HCT116 (cell line): ENCODE results near the gene CAPZA3. TPM values are rescaled to one million over a fixed set of nuclear protein-coding genes. Genes with fewer than 3 reads are reported as not detected.

Experiments
- ATAC-seq: fragments of 200-7000 bp; cut with Tn5 transposase; 2 replicates; pipeline ENCODE4 v1.9.1; 2020; ENCODE audit warnings: mild to moderate bottlenecking, moderate library complexity
- BruUV-seq: library from RNA; stranded (reverse); fragments of 400-500 nt; replicated peaks from 2 replicates; lab custom pipeline; 2021; lab: Mats Ljungman, UMichigan
- CTCF ChIA-PET: fragments of 300-600 bp; sonication (Branson Sonifier 250); formaldehyde crosslinking; loops from one replicate; lab custom pipeline; 2021; ENCODE audit warnings: antibody characterized with exemption; lab: Charles Lee
- POLR2A ChIA-PET: fragments of 300-600, 350-600 bp; sonication (Branson Sonifier 250); formaldehyde crosslinking; loops from one replicate; lab custom pipeline; 2021; ENCODE audit warnings: antibody characterized with exemption; lab: Charles Lee
- RAD21 ChIA-PET, 2 experiments: fragments of 300-600 bp; sonication (Branson Sonifier 250); formaldehyde crosslinking; loops; one replicate each; lab custom pipeline; 2023; ENCODE audit warnings: low total read pairs in 2 of 2; ENCODE audit not compliant: uncharacterized antibody in 2 of 2, unreplicated experiment in 2 of 2, low non-redundant PET in 1 of 2; lab: Charles Lee
- DNase-seq: peaks from one replicate; pipeline ENCODE4 v3.0.0-alpha.2; 2010; ENCODE audit warnings: low read depth, low spot score
- H2AFZ ChIP-seq: fragments of 200-600 bp; shearing (Covaris generic), sonication (generic); 2 replicates; pipeline ENCODE4 v1.6.1; 2017; ENCODE audit warnings: low read depth, mixed run types, mixed read lengths, antibody characterized with exemption, low read length; ENCODE audit not compliant: poor library complexity, severe bottlenecking
- H3K27ac ChIP-seq: 2 replicates; pipeline ENCODE4 v1.5.1; 2012; ENCODE audit warnings: low read depth, low read length
- H3K27me3 ChIP-seq: fragments of 200-600 bp; sonication (generic); 2 replicates; pipeline ENCODE4 v1.6.1; 2016; ENCODE audit warnings: mixed run types, low read length, mixed read lengths; ENCODE audit not compliant: insufficient read depth
- H3K36me3 ChIP-seq, 2 experiments: fragments of 200-500 bp in 1 of 2; fragments of 200-600 bp in 1 of 2; sonication (Bioruptor generic) in 1 of 2; sonication (generic) in 1 of 2; 2 replicates each; pipeline versions ENCODE4 v1.5.1 to v1.6.1; 2014 to 2016; ENCODE audit warnings: low read length in 2 of 2, inconsistent platforms in 1 of 2, mixed read lengths in 1 of 2, mixed run types in 1 of 2; ENCODE audit not compliant: insufficient read depth in 2 of 2, control insufficient read depth in 1 of 2
- H3K4me1 ChIP-seq, 2 experiments: fragments of 200-600 bp in 1 of 2; sonication (generic) in 1 of 2; 2 replicates each; pipeline versions ENCODE4 v1.5.1 to v1.6.1; 2012 to 2017; ENCODE audit warnings: low read length in 2 of 2, inconsistent platforms in 1 of 2, mild to moderate bottlenecking in 1 of 2, mixed read lengths in 1 of 2, mixed run types in 1 of 2, moderate library complexity in 1 of 2; ENCODE audit not compliant: insufficient read depth in 2 of 2, control insufficient read depth in 1 of 2
- H3K4me2 ChIP-seq: fragments of 200-600 bp; sonication (generic); 2 replicates; pipeline ENCODE4 v1.6.1; 2017; ENCODE audit warnings: mixed run types, low read length, mixed read lengths
- H3K4me3 ChIP-seq, 2 experiments: fragments of 200-600 bp in 1 of 2; sonication (generic) in 1 of 2; replicated peaks in 1 of 2; 2 replicates each; pipeline ENCODE4 v1.5.1; 2011 to 2016; ENCODE audit warnings: low read length in 2 of 2, control low read depth in 1 of 2, low read depth in 1 of 2, mild to moderate bottlenecking in 1 of 2, mixed read lengths in 1 of 2, mixed run types in 1 of 2
- H3K79me2 ChIP-seq: fragments of 200-600 bp; sonication (generic); 2 replicates; pipeline ENCODE4 v1.6.1; 2017; ENCODE audit warnings: mild to moderate bottlenecking, mixed run types, low read length, moderate library complexity, mixed read lengths; ENCODE audit not compliant: insufficient read depth
- H3K9ac ChIP-seq: fragments of 200-600 bp; sonication (generic); 2 replicates; pipeline ENCODE4 v1.6.1; 2016; ENCODE audit warnings: low read length, mixed read lengths
- H3K9me2 ChIP-seq: fragments of 200-600 bp; sonication (generic), shearing (Covaris generic); 2 replicates; pipeline ENCODE4 v1.6.1; 2017; ENCODE audit warnings: mixed run types, mild to moderate bottlenecking, moderate library complexity; ENCODE audit not compliant: insufficient read depth
- H3K9me3 ChIP-seq, 2 experiments: fragments of 200-500 bp in 1 of 2; fragments of 200-600 bp in 1 of 2; sonication (Bioruptor generic) in 1 of 2; sonication (generic) in 1 of 2; 2 replicates each; pipeline ENCODE4 v1.6.1; 2014 to 2017; ENCODE audit warnings: low read length in 2 of 2, mixed read lengths in 2 of 2, inconsistent platforms in 1 of 2, low read depth in 1 of 2, mild to moderate bottlenecking in 1 of 2, mixed run types in 1 of 2, moderate library complexity in 1 of 2; ENCODE audit not compliant: control insufficient read depth in 1 of 2, insufficient read depth in 1 of 2
- H4K20me1 ChIP-seq: fragments of 200-600 bp; sonication (generic), shearing (Covaris generic); 2 replicates; pipeline ENCODE4 v1.6.1; 2017; ENCODE audit warnings: mixed run types, mild to moderate bottlenecking, moderate library complexity; ENCODE audit not compliant: insufficient read depth
- CBX3 ChIP-seq: IDR thresholded peaks from 2 replicates; pipeline ENCODE4 v1.6.1; 2012; ENCODE audit warnings: low read depth
- POLR2A ChIP-seq: IDR thresholded peaks from 2 replicates; pipeline ENCODE4 v1.7.0; 2011; ENCODE audit warnings: borderline replicate concordance; ENCODE audit not compliant: insufficient read depth, insufficient read length; ENCODE audit errors: extremely low read depth
- POLR2AphosphoS5 ChIP-seq: IDR thresholded peaks from 2 replicates; pipeline ENCODE4 v1.6.1; 2011; ENCODE audit warnings: mild to moderate bottlenecking, low read depth, low read length, moderate library complexity
- SP1 ChIP-seq: IDR thresholded peaks from 2 replicates; pipeline ENCODE4 v1.6.1; 2012; ENCODE audit warnings: low read depth
- TCF7L2 ChIP-seq: IDR thresholded peaks from 2 replicates; pipeline ENCODE4 v1.7.0; 2011; ENCODE audit warnings: borderline replicate concordance, inconsistent platforms; ENCODE audit not compliant: insufficient read depth, insufficient read length; ENCODE audit errors: extremely low read depth
- YY1 ChIP-seq: IDR thresholded peaks from 2 replicates; pipeline ENCODE4 v1.6.1; 2011; ENCODE audit warnings: low read length, low read depth, moderate library complexity, mild to moderate bottlenecking; ENCODE audit not compliant: insufficient replicate concordance; ENCODE audit errors: extremely low read depth
- ZNF274 ChIP-seq: fragments of 200-500 bp; sonication (Bioruptor generic); IDR thresholded peaks from 2 replicates; pipeline ENCODE4 v1.6.1; 2014; ENCODE audit warnings: mild to moderate bottlenecking, low read depth, low read length, inconsistent platforms
- intact Hi-C: fragments of 100-400 bp; cut with micrococcal nuclease; formaldehyde crosslinking; loops from 2 replicates; pipeline ENCODE4 v1.10.0; 2022
- total RNA-seq: library from RNA; stranded (reverse); gene quantifications from one replicate; pipeline ENCODE4 v1.2.1, GENCODE V29; 2021; ENCODE audit not compliant: unreplicated experiment
- TF ChIP-seq, protein P1 (sequence below), 3 experiments: fragments of 200-600 bp in 1 of 3; sonication (generic) in 1 of 3; IDR thresholded peaks in 2 of 3; conservative IDR thresholded peaks in 1 of 3; 2 replicates each; pipeline ENCODE4 v1.5.1; 2012 to 2017; ENCODE audit warnings: low read depth in 2 of 3, low read length in 2 of 3, antibody characterized with exemption in 1 of 3, borderline replicate concordance in 1 of 3, control low read depth in 1 of 3, mild to moderate bottlenecking in 1 of 3, mixed read lengths in 1 of 3, mixed run types in 1 of 3, moderate library complexity in 1 of 3; ENCODE audit not compliant: insufficient read depth in 1 of 3
- TF ChIP-seq, protein P2 (sequence below): IDR thresholded peaks from 2 replicates; pipeline ENCODE4 v1.6.1; 2011; ENCODE audit warnings: mild to moderate bottlenecking, low read length, moderate library complexity; ENCODE audit not compliant: insufficient replicate concordance; ENCODE audit errors: extremely low read depth

CAPZA3 gene
- total RNA-seq, 1 experiment from 2014 or later, result not detected

DNA sequence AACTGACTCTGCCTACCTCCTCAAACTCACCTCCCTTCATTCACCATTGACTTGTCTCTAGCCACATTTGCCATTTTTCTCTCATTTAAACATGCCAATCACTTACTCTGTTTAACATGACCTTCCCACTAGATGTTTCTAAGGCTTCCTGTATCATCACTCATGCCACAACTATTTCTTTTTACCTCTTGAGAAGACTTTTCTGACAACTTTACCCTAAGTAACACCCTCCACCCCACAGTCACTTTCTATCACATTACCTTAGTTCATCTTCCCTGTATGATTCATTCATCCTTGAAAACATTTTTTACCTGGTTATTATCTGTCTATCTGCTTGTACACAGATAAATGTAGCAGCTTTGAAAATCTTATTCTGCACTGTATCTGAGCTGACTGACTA lies 19.5 kb upstream of the CAPZA3 start:
- Histone ChIP-seq H3K9ac (no peak overlapping the region), H3K4me2 (no peak overlapping the region), H3K4me1 (peaks cover 0 to 8% of the 10 kb centered on the region in 2 experiments; a peak in 2 of 4 replicates), H3K9me2 (no peaks in the 10 kb centered on the region), H3K27ac (no peak overlapping the region), H4K20me1 (no peaks in the 10 kb centered on the region), H2AFZ (no peak overlapping the region), H3K4me3 (no peak overlapping the region), H3K36me3 (no peaks in the 10 kb centered on the region), H3K79me2 (no peaks in the 10 kb centered on the region), H3K27me3 (no peaks in the 10 kb centered on the region), H3K9me3 (no peaks in the 10 kb centered on the region)
- no TSS peak for BruUV-seq
- POLR2A ChIA-PET, result no interaction called here
- ATAC-seq (no peak), DNase-seq (no peak)
- TF ChIP-seq, protein P1, sequence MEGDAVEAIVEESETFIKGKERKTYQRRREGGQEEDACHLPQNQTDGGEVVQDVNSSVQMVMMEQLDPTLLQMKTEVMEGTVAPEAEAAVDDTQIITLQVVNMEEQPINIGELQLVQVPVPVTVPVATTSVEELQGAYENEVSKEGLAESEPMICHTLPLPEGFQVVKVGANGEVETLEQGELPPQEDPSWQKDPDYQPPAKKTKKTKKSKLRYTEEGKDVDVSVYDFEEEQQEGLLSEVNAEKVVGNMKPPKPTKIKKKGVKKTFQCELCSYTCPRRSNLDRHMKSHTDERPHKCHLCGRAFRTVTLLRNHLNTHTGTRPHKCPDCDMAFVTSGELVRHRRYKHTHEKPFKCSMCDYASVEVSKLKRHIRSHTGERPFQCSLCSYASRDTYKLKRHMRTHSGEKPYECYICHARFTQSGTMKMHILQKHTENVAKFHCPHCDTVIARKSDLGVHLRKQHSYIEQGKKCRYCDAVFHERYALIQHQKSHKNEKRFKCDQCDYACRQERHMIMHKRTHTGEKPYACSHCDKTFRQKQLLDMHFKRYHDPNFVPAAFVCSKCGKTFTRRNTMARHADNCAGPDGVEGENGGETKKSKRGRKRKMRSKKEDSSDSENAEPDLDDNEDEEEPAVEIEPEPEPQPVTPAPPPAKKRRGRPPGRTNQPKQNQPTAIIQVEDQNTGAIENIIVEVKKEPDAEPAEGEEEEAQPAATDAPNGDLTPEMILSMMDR (IDR thresholded peaks at IDR 0.05 in 2 of 3, conservative IDR thresholded peaks at IDR 0.05 in 1 of 3; ENCODE audit: borderline replicate concordance in 1 of 3, insufficient read depth in 1 of 3, low read depth in 2 of 3, low read length in 2 of 3), result no peak
- TF ChIP-seq SP1 (no peak), CBX3 (no peak), TCF7L2 (no peak), POLR2AphosphoS5 (no peak), YY1 (no peak), ZNF274 (no peak), POLR2A (no peak)
- TF ChIP-seq, protein P2, sequence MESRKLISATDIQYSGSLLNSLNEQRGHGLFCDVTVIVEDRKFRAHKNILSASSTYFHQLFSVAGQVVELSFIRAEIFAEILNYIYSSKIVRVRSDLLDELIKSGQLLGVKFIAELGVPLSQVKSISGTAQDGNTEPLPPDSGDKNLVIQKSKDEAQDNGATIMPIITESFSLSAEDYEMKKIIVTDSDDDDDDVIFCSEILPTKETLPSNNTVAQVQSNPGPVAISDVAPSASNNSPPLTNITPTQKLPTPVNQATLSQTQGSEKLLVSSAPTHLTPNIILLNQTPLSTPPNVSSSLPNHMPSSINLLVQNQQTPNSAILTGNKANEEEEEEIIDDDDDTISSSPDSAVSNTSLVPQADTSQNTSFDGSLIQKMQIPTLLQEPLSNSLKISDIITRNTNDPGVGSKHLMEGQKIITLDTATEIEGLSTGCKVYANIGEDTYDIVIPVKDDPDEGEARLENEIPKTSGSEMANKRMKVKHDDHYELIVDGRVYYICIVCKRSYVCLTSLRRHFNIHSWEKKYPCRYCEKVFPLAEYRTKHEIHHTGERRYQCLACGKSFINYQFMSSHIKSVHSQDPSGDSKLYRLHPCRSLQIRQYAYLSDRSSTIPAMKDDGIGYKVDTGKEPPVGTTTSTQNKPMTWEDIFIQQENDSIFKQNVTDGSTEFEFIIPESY, result no peak
- RAD21 ChIA-PET, result no interaction called here
- CTCF ChIA-PET, result no interaction called here
- intact Hi-C loops, result no loop called here
